Mucosa of rectum (tissue), 2 donors: ENCODE results near the gene CDC42BPB.
A peak's percentile ranks its signal among the peaks of the same experiment; 100 is the strongest.

Experiments used
- H3K27ac ChIP-seq, 2 donors: one replicate each; pipeline ENCODE4 v1.7.0; 2013; ENCODE audit warnings: inconsistent platforms in 2 of 2, low read depth in 2 of 2, low read length in 2 of 2
- H3K27me3 ChIP-seq, 2 donors: one replicate each; pipeline ENCODE4 v1.7.0; 2013; ENCODE audit warnings: low read length in 2 of 2; ENCODE audit not compliant: control insufficient read depth in 2 of 2, insufficient read depth in 2 of 2
- H3K36me3 ChIP-seq, 2 donors: one replicate each; pipeline ENCODE4 v1.7.0; 2013; ENCODE audit warnings: low read length in 2 of 2; ENCODE audit not compliant: control insufficient read depth in 2 of 2, insufficient read depth in 2 of 2
- H3K4me1 ChIP-seq, 2 donors: one replicate each; pipeline ENCODE4 v1.7.0; 2013; ENCODE audit warnings: low read length in 2 of 2, mild to moderate bottlenecking in 1 of 2; ENCODE audit not compliant: control insufficient read depth in 2 of 2, insufficient read depth in 2 of 2
- H3K4me3 ChIP-seq, 2 donors: one replicate each; pipeline ENCODE4 v1.7.0; 2013; ENCODE audit warnings: low read length in 2 of 2
- H3K9ac ChIP-seq, 2 donors: one replicate each; pipeline ENCODE4 v1.7.0; 2013; ENCODE audit warnings: low read length in 2 of 2, low read depth in 1 of 2, mild to moderate bottlenecking in 1 of 2
- H3K9me3 ChIP-seq, 2 donors: one replicate each; pipeline ENCODE4 v1.7.0; 2013; ENCODE audit warnings: low read length in 2 of 2; ENCODE audit not compliant: control insufficient read depth in 2 of 2
- donor health status: healthy.
- donor health status: Normal muscosa, but diverticular disease.

The CDC42BPB gene

DNA sequence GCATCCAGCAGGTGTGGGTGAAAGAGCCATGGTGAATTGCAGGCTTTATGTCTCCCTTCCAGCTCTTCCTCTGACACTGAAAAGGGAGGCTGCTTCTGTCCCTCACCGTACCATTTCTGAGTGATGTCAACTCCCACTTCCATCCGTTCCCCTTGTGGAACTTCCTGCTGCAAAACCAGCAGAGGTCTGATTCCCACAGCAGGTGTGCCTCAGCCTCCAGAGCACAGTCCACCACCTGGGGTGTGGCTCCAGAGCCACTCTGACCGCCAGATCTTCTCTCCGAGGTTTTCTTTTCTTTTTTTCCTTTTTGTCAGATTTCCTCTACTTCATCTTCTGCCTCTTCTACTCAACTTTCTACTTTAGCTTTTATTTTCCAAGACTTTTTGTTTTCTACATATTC lies 62.7 kb downstream of the CDC42BPB start:
- Histone ChIP-seq H3K9me3 (no peaks in the 10 kb centered on the region), H3K27ac (peak overlapping the region; percentile 89 to 92), H3K4me3 (no peak overlapping the region), H3K4me1 (peaks cover 10 to 14% of the 10 kb centered on the region in 2 donors), H3K36me3 (peaks cover 34% of the 10 kb centered on the region in 2 donors), H3K27me3 (no peaks in the 10 kb centered on the region), H3K9ac (peak overlapping the region in 1 of 2 donors; percentile 68)

DNA sequence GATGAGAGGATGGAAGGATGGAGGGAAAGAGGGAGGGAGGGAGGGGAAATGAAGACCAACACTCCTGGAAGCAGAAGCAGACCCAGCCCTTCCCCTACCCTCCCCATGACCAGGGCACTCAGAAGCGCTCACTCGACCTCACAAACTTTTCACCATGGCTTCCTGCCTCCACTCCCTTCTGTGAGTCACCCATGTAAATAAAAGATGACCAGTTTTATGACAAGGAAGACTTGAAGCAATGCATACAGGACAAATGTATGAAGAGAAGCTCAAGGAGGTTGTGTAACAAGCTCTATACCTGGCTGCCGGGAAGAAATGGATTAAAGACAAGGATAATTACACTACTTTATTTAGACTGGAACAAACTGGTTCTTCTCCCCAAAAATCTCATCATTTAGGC lies 63.8 kb downstream of the CDC42BPB start:
- Histone ChIP-seq H3K9ac (peak overlapping the region in 1 of 2 donors; percentile 68), H3K27me3 (no peaks in the 10 kb centered on the region), H3K4me1 (peaks cover 10 to 14% of the 10 kb centered on the region in 2 donors), H3K27ac (peak overlapping the region; percentile 89 to 92), H3K9me3 (peaks cover 0 to under 1% of the 10 kb centered on the region in 2 donors), H3K4me3 (no peak overlapping the region), H3K36me3 (peaks cover 27 to 33% of the 10 kb centered on the region in 2 donors)

- H3K9me3 ChIP-seq: peaks cover 0 to 6% of the 10 kb centered on the region in 2 donors
These were observed 66.0 kb downstream of the CDC42BPB start for GRCh38 chr14:102991376-102991775.

GRCh38 chr14:102988054-102988453 lies 69.3 kb downstream of the CDC42BPB start:
- H3K27me3 ChIP-seq: no peaks in the 10 kb centered on the region
- H3K27ac ChIP-seq: no peak overlapping the region
- no peak overlapping the region for H3K4me3 ChIP-seq
- H3K9me3 ChIP-seq: peaks cover 0 to 6% of the 10 kb centered on the region in 2 donors
- H3K9ac ChIP-seq: no peak overlapping the region
- H3K36me3 ChIP-seq: peaks cover 44 to 61% of the 10 kb centered on the region in 2 donors
- peaks cover 0 to under 1% of the 10 kb centered on the region in 2 donors for H3K4me1 ChIP-seq

More at GRCh38 chr14:102991376-102991775, 66.0 kb downstream of the CDC42BPB start:
- Histone ChIP-seq H3K4me1 (peaks cover 10 to 14% of the 10 kb centered on the region in 2 donors), H3K27me3 (no peaks in the 10 kb centered on the region), H3K27ac (no peak overlapping the region), H3K4me3 (no peak overlapping the region), H3K9ac (no peak overlapping the region), H3K36me3 (peaks cover 26 to 40% of the 10 kb centered on the region in 2 donors)

DNA sequence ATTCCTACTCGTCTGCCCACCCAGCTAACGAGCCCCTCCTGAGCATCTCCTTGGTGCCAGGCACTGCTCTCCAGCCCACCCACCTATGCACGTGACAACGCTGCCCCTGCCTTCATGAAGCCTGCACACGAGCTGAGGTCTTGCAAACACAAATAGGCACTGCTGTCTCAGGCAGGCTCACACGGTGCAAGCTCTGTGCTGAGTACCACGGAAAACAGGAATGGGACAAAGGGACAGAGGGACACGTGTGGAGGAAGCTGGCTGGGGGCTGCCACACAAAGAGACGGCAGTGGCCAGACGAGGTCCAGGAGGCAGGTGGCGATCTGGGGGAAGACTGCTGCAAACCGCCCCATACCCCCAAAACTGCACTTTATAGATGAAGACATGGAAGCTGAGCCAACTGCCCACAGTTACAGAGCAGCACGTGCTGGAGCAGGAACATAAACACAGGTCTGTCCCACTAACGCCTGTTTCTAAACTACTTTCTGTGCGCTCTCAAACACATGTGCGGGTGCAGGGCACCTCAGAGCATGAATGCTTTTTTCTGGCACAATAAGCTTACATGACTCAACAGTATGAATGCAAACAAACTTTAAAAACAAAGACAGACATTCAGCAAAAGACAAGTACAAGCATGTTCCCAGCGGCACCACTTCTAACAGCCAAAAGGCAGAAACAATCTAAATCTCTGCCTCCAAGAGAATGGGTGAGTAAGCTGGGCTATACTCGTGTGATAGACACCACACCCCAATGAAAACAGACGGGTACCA lies 70.4 kb downstream of the CDC42BPB start:
- Histone ChIP-seq H3K9ac (no peak overlapping the region), H3K27me3 (no peaks in the 10 kb centered on the region), H3K36me3 (peaks cover 45 to 63% of the 10 kb centered on the region in 2 donors), H3K9me3 (peaks cover 0 to 6% of the 10 kb centered on the region in 2 donors), H3K4me3 (no peak overlapping the region), H3K4me1 (no peaks in the 10 kb centered on the region), H3K27ac (no peak overlapping the region)

DNA sequence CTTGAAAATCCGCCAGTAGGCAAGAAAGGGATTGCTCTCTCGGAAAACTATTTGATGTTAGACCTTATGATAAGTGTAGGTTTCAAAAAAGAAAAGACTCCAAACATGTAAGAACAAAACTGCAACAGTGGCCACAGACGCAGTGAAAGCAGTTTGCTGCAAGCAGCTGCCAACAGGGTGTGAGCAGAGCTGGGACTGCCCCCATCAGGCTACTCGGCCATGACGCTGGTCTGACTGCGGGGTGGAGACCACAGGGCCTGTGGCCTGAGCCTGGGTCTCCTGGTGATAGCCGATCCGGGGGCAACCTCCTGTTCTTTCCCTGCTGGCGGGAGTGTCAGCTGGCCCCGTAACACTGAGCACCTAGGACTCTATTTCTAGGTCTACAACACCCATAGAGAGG lies 71.7 kb downstream of the CDC42BPB start:
- peaks cover 0 to 6% of the 10 kb centered on the region in 2 donors for H3K9me3 ChIP-seq
- H3K27ac ChIP-seq: no peak overlapping the region
- H3K36me3 ChIP-seq: peaks cover 51 to 65% of the 10 kb centered on the region in 2 donors
- no peak overlapping the region for H3K4me3 ChIP-seq
- no peak overlapping the region for H3K9ac ChIP-seq
- H3K27me3 ChIP-seq: no peaks in the 10 kb centered on the region
- no peaks in the 10 kb centered on the region for H3K4me1 ChIP-seq

GRCh38 chr14:102984336-102985102 lies 72.8 kb downstream of the CDC42BPB start:
- Histone ChIP-seq H3K9ac (no peak overlapping the region), H3K9me3 (peaks cover 0 to 6% of the 10 kb centered on the region in 2 donors), H3K4me3 (no peak overlapping the region), H3K27me3 (no peaks in the 10 kb centered on the region), H3K27ac (no peak overlapping the region), H3K4me1 (no peaks in the 10 kb centered on the region), H3K36me3 (peaks cover 52 to 64% of the 10 kb centered on the region in 2 donors)

DNA sequence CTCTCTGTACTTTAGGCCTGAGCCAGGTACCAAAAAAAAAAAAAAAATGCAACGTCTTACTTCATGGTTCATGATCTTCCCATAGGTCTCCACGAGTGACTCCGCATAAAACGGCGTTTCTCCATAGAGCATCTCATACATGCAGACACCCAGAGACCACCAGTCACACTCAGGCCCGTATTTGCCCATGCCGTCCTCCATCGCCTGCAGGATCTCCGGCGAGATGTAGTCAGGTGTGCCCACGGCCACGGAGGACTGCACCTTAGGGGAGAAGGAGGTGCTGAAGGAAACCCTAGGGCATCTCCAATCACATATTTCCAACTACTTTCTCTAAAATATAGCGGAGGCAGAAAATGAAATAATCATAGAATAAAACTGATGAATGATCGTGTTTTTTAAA lies 73.9 kb downstream of the CDC42BPB start:
- H3K4me1 ChIP-seq: no peaks in the 10 kb centered on the region
- no peak overlapping the region for H3K4me3 ChIP-seq
- no peak overlapping the region for H3K27ac ChIP-seq
- peaks cover 56 to 65% of the 10 kb centered on the region in 2 donors for H3K36me3 ChIP-seq
- H3K9me3 ChIP-seq: peaks cover 0 to 5% of the 10 kb centered on the region in 2 donors
- H3K9ac ChIP-seq: no peak overlapping the region
- H3K27me3 ChIP-seq: no peaks in the 10 kb centered on the region

- Histone ChIP-seq H3K27me3 (no peaks in the 10 kb centered on the region), H3K4me1 (no peaks in the 10 kb centered on the region), H3K9ac (no peak overlapping the region), H3K27ac (no peak overlapping the region), H3K4me3 (no peak overlapping the region), H3K36me3 (peaks cover 58 to 65% of the 10 kb centered on the region in 2 donors), H3K9me3 (no peaks in the 10 kb centered on the region)
These were observed 74.4 kb downstream of the CDC42BPB start for GRCh38 chr14:102982852-102983470.

DNA sequence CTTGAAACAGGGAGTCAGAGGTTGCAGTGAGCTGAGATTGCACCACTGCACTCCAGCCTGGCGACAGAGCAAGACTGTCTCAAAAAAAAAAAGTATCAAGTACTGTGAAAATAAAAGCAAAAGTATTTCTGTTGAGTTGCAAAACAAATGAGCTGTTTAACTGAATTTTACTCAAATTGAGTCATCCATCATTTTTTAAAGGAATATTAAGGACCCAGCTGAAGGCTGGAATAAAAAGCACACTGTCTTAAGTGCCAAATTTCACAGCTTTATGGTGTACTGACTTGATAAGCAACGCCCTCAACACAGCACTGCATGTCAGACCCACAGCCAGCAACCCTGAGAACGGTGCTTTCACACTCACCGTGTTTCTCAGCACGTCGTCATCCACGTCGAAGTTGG lies 76.9 kb downstream of the CDC42BPB start:
- Histone ChIP-seq H3K9me3 (no peaks in the 10 kb centered on the region), H3K4me3 (no peak overlapping the region), H3K4me1 (no peaks in the 10 kb centered on the region), H3K36me3 (peaks cover 66 to 72% of the 10 kb centered on the region in 2 donors), H3K9ac (no peak overlapping the region), H3K27ac (no peak overlapping the region), H3K27me3 (no peaks in the 10 kb centered on the region)
